Measurements from ENCODE around the gene GLRX. TPM values are rescaled to one million over a fixed set of nuclear protein-coding genes. Genes with fewer than 3 reads are reported as not detected.

The GLRX gene
- total RNA-seq, 1 donor from 2014 or later = 88.4 TPM

DNA sequence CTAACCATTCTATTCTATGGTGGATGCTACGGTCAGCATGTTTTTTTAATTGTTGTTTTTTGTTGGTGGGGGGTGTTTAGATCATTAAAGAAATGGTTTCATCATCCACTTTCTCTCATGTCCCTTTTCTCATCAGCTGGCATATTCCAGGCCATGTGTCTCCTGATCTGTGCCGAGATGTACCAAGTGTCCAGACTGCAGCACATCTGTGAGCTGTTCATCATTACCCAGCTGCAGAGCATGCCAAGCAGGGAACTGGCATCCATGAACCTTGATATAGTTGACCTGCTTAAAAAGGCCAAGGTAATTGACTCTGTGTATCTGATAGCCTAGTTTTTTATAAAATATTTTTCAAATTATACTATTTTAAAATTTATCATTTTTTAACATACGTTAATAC is 38.9 kb downstream of the GLRX start:
- peaks cover 20% of the 10 kb centered on the region for H3K4me1 ChIP-seq
- H3K36me3 ChIP-seq = peaks cover 9% of the 10 kb centered on the region
- ATAC-seq = no peak
- no peak for DNase-seq
- intact Hi-C loops (cut with DNase I) = loop anchor here (5.0 kb wide), 1 partner anchor 64 kb away; no protein-coding TSS in a partner anchor
- no peaks in the 10 kb centered on the region for H3K9me3 ChIP-seq
- H3K27ac ChIP-seq = no peak overlapping the region
- H3K4me3 ChIP-seq = no peak overlapping the region
- TF ChIP-seq, protein P1, sequence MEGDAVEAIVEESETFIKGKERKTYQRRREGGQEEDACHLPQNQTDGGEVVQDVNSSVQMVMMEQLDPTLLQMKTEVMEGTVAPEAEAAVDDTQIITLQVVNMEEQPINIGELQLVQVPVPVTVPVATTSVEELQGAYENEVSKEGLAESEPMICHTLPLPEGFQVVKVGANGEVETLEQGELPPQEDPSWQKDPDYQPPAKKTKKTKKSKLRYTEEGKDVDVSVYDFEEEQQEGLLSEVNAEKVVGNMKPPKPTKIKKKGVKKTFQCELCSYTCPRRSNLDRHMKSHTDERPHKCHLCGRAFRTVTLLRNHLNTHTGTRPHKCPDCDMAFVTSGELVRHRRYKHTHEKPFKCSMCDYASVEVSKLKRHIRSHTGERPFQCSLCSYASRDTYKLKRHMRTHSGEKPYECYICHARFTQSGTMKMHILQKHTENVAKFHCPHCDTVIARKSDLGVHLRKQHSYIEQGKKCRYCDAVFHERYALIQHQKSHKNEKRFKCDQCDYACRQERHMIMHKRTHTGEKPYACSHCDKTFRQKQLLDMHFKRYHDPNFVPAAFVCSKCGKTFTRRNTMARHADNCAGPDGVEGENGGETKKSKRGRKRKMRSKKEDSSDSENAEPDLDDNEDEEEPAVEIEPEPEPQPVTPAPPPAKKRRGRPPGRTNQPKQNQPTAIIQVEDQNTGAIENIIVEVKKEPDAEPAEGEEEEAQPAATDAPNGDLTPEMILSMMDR (IDR thresholded peaks at IDR 0.05) = no peak
- H3K27me3 ChIP-seq = no peaks in the 10 kb centered on the region

DNA sequence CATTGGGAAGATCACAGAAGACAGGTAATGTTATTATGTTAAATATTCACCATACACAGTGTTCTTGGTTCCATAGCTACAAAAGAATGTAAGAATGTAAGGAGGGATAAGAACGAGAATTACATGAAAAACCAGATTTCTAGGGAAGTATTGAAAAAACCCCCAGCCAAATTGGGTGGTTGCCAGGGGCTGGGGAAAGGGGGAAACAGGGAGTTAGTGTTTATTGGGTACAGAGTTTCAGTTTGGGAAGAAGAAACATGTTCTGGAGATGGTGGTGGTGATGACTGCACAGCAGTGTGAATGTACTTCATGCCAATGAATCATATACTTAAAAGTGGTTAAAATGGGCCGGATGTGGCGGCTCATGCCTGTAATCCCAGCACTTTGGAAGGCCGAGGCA is 40.3 kb downstream of the GLRX start:
- H3K4me3 ChIP-seq = no peak overlapping the region
- no peaks in the 10 kb centered on the region for H3K27me3 ChIP-seq
- DNase-seq (no peak), ATAC-seq (no peak)
- TF ChIP-seq, protein P1 (IDR thresholded peaks at IDR 0.05) = no peak
- H3K9me3 ChIP-seq = no peaks in the 10 kb centered on the region
- no peak overlapping the region for H3K27ac ChIP-seq
- H3K36me3 ChIP-seq = no peaks in the 10 kb centered on the region
- H3K4me1 ChIP-seq = peaks cover 20% of the 10 kb centered on the region
- intact Hi-C loops (cut with DNase I) = loop anchor here (5.0 kb wide), 1 partner anchor 65 kb away; no protein-coding TSS in a partner anchor

DNA sequence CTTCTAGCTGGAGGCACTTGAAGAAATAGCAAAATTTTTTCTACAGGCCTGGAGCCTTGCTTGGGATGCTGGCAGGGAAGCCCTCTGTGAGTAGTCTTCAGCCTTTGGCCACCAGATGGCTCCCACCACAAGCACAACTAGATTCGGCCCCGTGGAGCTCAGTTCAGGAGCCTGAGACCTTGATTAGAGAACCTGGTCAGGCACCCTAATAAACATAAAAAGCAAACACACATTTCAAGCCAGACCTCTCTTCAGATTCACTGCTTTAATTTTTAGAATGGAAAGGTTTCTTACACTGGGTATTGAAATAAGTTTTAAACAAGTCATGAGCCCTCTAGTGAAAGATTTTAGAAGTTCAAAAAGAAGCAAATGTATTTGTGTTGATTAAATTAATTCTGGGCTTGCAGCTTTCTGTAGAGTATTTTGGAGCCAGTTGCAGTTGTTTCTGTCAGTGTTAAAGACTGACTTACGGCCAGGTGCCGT is 41.4 kb downstream of the GLRX start:
- Histone ChIP-seq H3K27ac (no peak overlapping the region), H3K36me3 (no peaks in the 10 kb centered on the region), H3K4me3 (no peak overlapping the region), H3K4me1 (peaks cover 20% of the 10 kb centered on the region), H3K9me3 (no peaks in the 10 kb centered on the region), H3K27me3 (no peaks in the 10 kb centered on the region)
- intact Hi-C loops (cut with DNase I) = loop anchor here (5.0 kb wide), 1 partner anchor 66 kb away; no protein-coding TSS in a partner anchor
- DNase-seq (peak; percentile 81), ATAC-seq (peak; percentile 99)
- TF ChIP-seq, protein P1 (IDR thresholded peaks at IDR 0.05) = peak; percentile 92

DNA sequence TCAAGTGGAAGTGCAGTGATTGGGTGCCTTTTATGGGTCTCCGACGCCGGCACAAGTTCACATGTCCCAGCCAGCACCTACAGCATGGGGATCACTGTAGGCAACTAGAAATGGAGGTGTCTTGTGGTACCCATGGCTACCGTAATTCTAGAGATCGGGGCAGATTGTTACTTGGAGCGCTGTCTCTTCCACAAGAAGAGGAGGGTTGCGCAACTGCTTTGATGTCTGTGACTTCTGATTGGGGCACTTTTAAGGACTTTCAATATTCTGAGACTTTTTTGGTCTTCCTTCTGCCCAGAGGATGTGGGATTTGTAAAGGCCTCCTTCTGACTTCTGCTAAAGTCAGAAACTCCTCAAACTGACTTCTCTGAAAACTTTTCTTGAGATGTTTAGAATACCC is 41.9 kb downstream of the GLRX start:
- Histone ChIP-seq H3K9me3 (no peaks in the 10 kb centered on the region), H3K27ac (peak overlapping the region; percentile 15), H3K36me3 (no peaks in the 10 kb centered on the region), H3K27me3 (no peaks in the 10 kb centered on the region), H3K4me3 (no peak overlapping the region), H3K4me1 (peaks cover 20% of the 10 kb centered on the region)
- ATAC-seq (no peak), DNase-seq (no peak)
- TF ChIP-seq, protein P1 (IDR thresholded peaks at IDR 0.05) = no peak
- intact Hi-C loops (cut with DNase I) = loop anchor here (5.0 kb wide), 1 partner anchor 67 kb away; no protein-coding TSS in a partner anchor

DNA sequence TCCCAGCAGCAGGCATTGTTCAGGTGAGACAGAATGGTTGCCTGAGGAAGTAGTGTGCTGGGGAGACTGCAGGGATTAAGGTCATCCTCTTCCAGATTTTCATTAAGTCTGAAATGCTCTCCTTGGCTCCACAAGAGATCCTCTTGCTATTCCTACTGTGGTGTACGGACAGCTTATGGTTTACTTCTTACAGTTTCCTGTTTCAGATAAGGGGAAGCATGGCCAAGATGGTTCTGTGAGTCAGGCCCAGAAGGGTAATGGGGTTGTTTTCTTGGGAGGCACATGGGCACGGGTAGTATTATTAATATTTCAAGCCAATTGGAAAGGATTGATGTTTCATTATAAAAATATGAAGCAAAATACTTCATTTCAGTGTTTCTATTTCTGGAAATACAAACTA is 42.9 kb downstream of the GLRX start:
- intact Hi-C loops (cut with DNase I) = loop anchor here (5.0 kb wide), 1 partner anchor 68 kb away; no protein-coding TSS in a partner anchor
- H3K4me1 ChIP-seq = peaks cover 20% of the 10 kb centered on the region
- peak overlapping the region; percentile 58 for H3K27ac ChIP-seq
- no peaks in the 10 kb centered on the region for H3K27me3 ChIP-seq
- DNase-seq = no peak
- H3K9me3 ChIP-seq = no peaks in the 10 kb centered on the region
- peak; percentile 54 for ATAC-seq
- TF ChIP-seq, protein P1 (IDR thresholded peaks at IDR 0.05) = no peak
- no peak overlapping the region for H3K4me3 ChIP-seq
- H3K36me3 ChIP-seq = no peaks in the 10 kb centered on the region

All from upper lobe of right lung (tissue), 1 donor.